GM23338 (cell line): ENCODE results near the gene THSD4. TPM values are rescaled to one million over a fixed set of nuclear protein-coding genes. Genes with fewer than 3 reads are reported as not detected.

Experiments
- ATAC-seq: fragments of 200-7000 bp; cut with Tn5 transposase; 3 replicates; pipeline ENCODE4 v1.9.1; 2020
- DNase-seq: peaks from one replicate; pipeline ENCODE4 v3.0.0-alpha.2; 2015; ENCODE audit warnings: low spot score
- H2AFZ ChIP-seq: fragments of 200-600 bp; sonication (generic); 2 replicates; pipeline ENCODE4 v1.8.0; 2016; ENCODE audit warnings: antibody characterized with exemption, mild to moderate bottlenecking, moderate library complexity
- H3F3A ChIP-seq: fragments of 200-600 bp; sonication (generic); replicated peaks from 2 replicates; pipeline ENCODE4 v1.8.0; 2017; ENCODE audit warnings: antibody characterized with exemption, mixed run types, low read depth
- H3K27ac ChIP-seq: fragments of 200-600 bp; sonication (generic); 2 replicates; pipeline ENCODE4 v1.6.1; 2016; ENCODE audit warnings: low read depth
- H3K27me3 ChIP-seq: fragments of 200-600 bp; sonication (generic); 2 replicates; pipeline ENCODE4 v1.8.0; 2016; ENCODE audit warnings: mild to moderate bottlenecking, mixed run types, moderate library complexity; ENCODE audit not compliant: insufficient read depth
- H3K36me3 ChIP-seq: fragments of 200-600 bp; sonication (generic); 2 replicates; pipeline ENCODE4 v1.8.0; 2016; ENCODE audit warnings: mild to moderate bottlenecking; ENCODE audit not compliant: insufficient read depth
- H3K4me1 ChIP-seq: fragments of 200-600 bp; sonication (generic); 2 replicates; pipeline ENCODE4 v1.8.0; 2016; ENCODE audit warnings: mild to moderate bottlenecking, moderate library complexity; ENCODE audit not compliant: insufficient read depth
- H3K4me2 ChIP-seq: fragments of 200-600 bp; sonication (generic); 2 replicates; pipeline ENCODE4 v1.7.1; 2017; ENCODE audit warnings: mixed run types
- H3K4me3 ChIP-seq: fragments of 200-600 bp; sonication (generic); 2 replicates; pipeline ENCODE4 v1.6.1; 2016; ENCODE audit warnings: mixed run types
- H3K79me2 ChIP-seq: fragments of 200-600 bp; sonication (generic); replicated peaks from 2 replicates; pipeline ENCODE4 v1.8.0; 2017; ENCODE audit warnings: mild to moderate bottlenecking; ENCODE audit not compliant: insufficient read depth
- H3K9me2 ChIP-seq: fragments of 200-600 bp; sonication (generic); 2 replicates; pipeline ENCODE4 v1.8.0; 2017; ENCODE audit not compliant: insufficient read depth
- H4K20me1 ChIP-seq: fragments of 200-600 bp; sonication (generic); replicated peaks from 2 replicates; pipeline ENCODE4 v1.8.0; 2017; ENCODE audit warnings: mild to moderate bottlenecking; ENCODE audit not compliant: insufficient read depth
- H3K27ac Mint-ChIP-seq: 2 replicates; pipeline ENCODE4 v1.8.0; 2020; ENCODE audit warnings: inconsistent platforms, mild to moderate bottlenecking, moderate library complexity, mixed read lengths
- H3K27me3 Mint-ChIP-seq: 3 replicates; pipeline ENCODE4 v1.8.0; 2022; ENCODE audit warnings: low read depth, mild to moderate bottlenecking, moderate library complexity, mixed read lengths, inconsistent platforms; ENCODE audit not compliant: insufficient read depth, poor library complexity
- H3K36me3 Mint-ChIP-seq: 3 replicates; pipeline ENCODE4 v1.8.0; 2021; ENCODE audit warnings: low read depth, mild to moderate bottlenecking, inconsistent platforms, moderate library complexity, mixed read lengths
- H3K4me1 Mint-ChIP-seq: 3 replicates; pipeline ENCODE4 v1.8.0; 2020; ENCODE audit warnings: mild to moderate bottlenecking, inconsistent platforms, mixed read lengths
- H3K4me3 Mint-ChIP-seq: 3 replicates; pipeline ENCODE4 v1.8.0; 2021; ENCODE audit warnings: moderate library complexity, mild to moderate bottlenecking, inconsistent platforms, mixed read lengths
- H3K9me3 Mint-ChIP-seq: 3 replicates; pipeline ENCODE4 v1.8.0; 2020; ENCODE audit warnings: moderate library complexity, mild to moderate bottlenecking, inconsistent platforms, mixed read lengths
- EZH2 ChIP-seq: fragments of 200-600 bp; sonication (generic); IDR thresholded peaks from one replicate; pipeline ENCODE4 v1.8.0; 2017; ENCODE audit warnings: antibody characterized with exemption, mild to moderate bottlenecking, low read depth; ENCODE audit not compliant: unreplicated experiment
- EZH2phosphoT487 ChIP-seq: fragments of 200-600 bp; sonication (generic); IDR thresholded peaks from one replicate; pipeline ENCODE4 v1.8.1; 2018; ENCODE audit warnings: antibody characterized with exemption; ENCODE audit not compliant: unreplicated experiment
- JUNB ChIP-seq: IDR thresholded peaks from one replicate; pipeline ENCODE4 v1.6.1; 2016; ENCODE audit warnings: antibody characterized with exemption; ENCODE audit not compliant: unreplicated experiment
- NANOG ChIP-seq: IDR thresholded peaks from 2 replicates; pipeline ENCODE4 v1.6.1; 2016; ENCODE audit warnings: antibody characterized with exemption, borderline replicate concordance
- STAT1 ChIP-seq: IDR thresholded peaks from one replicate; pipeline ENCODE4 v1.6.1; 2016; ENCODE audit warnings: antibody characterized with exemption; ENCODE audit not compliant: unreplicated experiment
- ZNF114 ChIP-seq: fragments of 250-450 bp; sonication (Bioruptor Pico); IDR thresholded peaks from 2 replicates; pipeline ENCODE4 v1.5.0; 2020; ENCODE audit warnings: mild to moderate bottlenecking, moderate library complexity
- ZNF331 ChIP-seq: fragments of 250-450 bp; sonication (Bioruptor Pico); IDR thresholded peaks from 2 replicates; pipeline ENCODE4 v1.5.0; 2020; ENCODE audit warnings: low read depth, mild to moderate bottlenecking, moderate library complexity
- polyA plus RNA-seq: library from polyadenylated mRNA; unstranded; fragments of >200 nt; fragmentation: Nextera tagmentation; extraction: Ambion mirVana; gene quantifications from 2 replicates; pipeline ENCODE4 v1.2.1, GENCODE V29; 2016
- total RNA-seq: library from RNA; depleted of rRNA; stranded (reverse); fragments of >200 nt; shearing (Covaris generic); gene quantifications from 2 replicates; pipeline ENCODE4 v1.2.3, GENCODE V29; 2014
- TF ChIP-seq, protein P1 (sequence below): IDR thresholded peaks from one replicate; pipeline ENCODE4 v1.6.1; 2018; ENCODE audit warnings: antibody characterized with exemption; ENCODE audit not compliant: unreplicated experiment
- TF ChIP-seq, protein P2 (sequence below): IDR thresholded peaks from 2 replicates; pipeline ENCODE4 v1.6.1; 2016; ENCODE audit warnings: antibody characterized with exemption
- TF ChIP-seq, protein P3 (sequence below), 2 experiments: fragments of 200-600 bp in 1 of 2; sonication (generic) in 1 of 2; conservative IDR thresholded peaks; 2 replicates each; pipeline versions ENCODE4 v1.5.1 to v1.6.1; 2016 to 2017; ENCODE audit warnings: antibody characterized with exemption in 2 of 2, low read depth in 2 of 2, mild to moderate bottlenecking in 2 of 2, moderate library complexity in 1 of 2

The THSD4 gene
- total and polyA plus RNA-seq, 2 experiments from 2014 or later = 2.0 to 7.4 TPM

DNA sequence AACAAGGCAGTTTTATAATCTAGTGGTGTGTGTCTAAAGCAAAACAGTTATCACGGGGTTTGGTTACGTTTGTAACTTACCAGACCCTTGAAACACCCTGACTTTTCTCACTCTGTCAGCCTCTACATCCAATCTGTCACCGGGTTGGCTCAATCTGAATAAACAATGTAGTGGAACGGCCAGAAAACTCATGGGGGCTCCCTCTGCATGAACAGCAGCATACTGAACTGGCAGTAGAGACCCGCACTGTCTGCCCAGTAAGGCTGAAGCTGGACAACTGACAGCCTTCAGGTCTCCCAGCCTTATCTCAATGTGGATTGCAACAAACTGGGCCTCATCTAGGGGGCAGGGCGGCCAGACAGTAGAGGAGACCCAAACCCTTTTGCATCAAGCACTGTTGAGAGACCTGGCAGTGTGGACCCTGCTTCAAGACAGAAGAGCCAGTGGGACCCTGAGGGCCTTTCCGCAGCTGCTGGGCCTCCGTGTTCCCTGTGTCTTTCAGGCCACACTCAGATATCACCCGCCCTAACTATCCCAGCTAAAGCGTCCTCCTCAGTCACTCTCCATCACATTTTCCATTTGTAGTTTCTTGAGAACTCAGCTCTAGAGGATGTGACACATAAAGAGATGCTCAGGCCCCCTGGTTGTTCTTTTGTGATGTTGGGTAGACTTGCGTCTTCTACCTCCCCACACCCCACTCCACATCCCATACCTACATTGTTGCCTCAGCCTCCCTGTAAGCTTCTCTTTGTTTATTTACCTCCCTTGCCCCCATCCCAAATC is 513.9 kb downstream of the THSD4 start (continued):
- TF ChIP-seq, protein P1, sequence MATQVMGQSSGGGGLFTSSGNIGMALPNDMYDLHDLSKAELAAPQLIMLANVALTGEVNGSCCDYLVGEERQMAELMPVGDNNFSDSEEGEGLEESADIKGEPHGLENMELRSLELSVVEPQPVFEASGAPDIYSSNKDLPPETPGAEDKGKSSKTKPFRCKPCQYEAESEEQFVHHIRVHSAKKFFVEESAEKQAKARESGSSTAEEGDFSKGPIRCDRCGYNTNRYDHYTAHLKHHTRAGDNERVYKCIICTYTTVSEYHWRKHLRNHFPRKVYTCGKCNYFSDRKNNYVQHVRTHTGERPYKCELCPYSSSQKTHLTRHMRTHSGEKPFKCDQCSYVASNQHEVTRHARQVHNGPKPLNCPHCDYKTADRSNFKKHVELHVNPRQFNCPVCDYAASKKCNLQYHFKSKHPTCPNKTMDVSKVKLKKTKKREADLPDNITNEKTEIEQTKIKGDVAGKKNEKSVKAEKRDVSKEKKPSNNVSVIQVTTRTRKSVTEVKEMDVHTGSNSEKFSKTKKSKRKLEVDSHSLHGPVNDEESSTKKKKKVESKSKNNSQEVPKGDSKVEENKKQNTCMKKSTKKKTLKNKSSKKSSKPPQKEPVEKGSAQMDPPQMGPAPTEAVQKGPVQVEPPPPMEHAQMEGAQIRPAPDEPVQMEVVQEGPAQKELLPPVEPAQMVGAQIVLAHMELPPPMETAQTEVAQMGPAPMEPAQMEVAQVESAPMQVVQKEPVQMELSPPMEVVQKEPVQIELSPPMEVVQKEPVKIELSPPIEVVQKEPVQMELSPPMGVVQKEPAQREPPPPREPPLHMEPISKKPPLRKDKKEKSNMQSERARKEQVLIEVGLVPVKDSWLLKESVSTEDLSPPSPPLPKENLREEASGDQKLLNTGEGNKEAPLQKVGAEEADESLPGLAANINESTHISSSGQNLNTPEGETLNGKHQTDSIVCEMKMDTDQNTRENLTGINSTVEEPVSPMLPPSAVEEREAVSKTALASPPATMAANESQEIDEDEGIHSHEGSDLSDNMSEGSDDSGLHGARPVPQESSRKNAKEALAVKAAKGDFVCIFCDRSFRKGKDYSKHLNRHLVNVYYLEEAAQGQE = no peak
- TF ChIP-seq STAT1 = no peak
- TF ChIP-seq ZNF331 (CRISPR knock-in tag) = no peak
- no peak for TF ChIP-seq JUNB
- no peak for TF ChIP-seq NANOG

DNA sequence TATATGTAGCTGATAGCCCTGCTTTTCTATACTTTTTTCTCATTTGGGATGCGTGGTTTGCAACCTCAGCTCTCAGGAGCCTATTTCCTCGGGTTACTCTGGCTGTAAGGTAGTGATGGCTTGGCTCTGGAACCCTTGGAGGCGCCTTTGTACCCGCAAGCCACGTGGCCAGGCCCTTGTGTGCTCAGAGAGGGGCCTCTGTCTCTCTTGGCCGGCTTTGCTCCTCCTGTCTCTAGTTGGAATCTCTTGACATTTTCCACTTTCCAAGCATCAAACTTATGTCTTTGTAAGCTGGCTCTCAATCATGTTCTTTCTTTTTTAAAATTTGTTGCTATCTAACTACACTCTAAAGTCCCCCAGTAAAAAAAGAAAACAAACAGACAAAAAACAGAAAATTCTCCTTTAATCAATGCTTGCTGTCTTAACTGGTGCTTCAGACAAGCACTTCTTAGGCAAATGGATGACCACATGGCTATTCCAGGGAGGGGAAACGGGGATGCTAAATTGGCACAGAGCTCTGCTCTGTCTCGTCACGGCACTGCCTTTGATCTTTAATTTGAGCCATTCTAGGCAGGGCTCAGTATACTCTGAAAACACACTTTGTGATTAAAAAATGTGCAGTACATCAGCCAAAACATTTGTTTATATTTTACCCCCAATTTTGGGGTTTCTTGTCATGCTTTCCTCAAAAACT is 514.7 kb downstream of the THSD4 start:
- H3K9me2 ChIP-seq = peaks cover 18% of the 10 kb centered on the region; the same call in 1 of the 2 replicates
- TF ChIP-seq, protein P2, sequence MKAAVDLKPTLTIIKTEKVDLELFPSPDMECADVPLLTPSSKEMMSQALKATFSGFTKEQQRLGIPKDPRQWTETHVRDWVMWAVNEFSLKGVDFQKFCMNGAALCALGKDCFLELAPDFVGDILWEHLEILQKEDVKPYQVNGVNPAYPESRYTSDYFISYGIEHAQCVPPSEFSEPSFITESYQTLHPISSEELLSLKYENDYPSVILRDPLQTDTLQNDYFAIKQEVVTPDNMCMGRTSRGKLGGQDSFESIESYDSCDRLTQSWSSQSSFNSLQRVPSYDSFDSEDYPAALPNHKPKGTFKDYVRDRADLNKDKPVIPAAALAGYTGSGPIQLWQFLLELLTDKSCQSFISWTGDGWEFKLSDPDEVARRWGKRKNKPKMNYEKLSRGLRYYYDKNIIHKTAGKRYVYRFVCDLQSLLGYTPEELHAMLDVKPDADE = no peak
- TF ChIP-seq ZNF114 (CRISPR knock-in tag) (no peak), ZNF331 (CRISPR knock-in tag) (no peak), NANOG (no peak), EZH2phosphoT487 (no peak), JUNB (no peak), STAT1 (no peak), EZH2 (no peak)
- TF ChIP-seq, protein P1 = no peak
- TF ChIP-seq, protein P3, sequence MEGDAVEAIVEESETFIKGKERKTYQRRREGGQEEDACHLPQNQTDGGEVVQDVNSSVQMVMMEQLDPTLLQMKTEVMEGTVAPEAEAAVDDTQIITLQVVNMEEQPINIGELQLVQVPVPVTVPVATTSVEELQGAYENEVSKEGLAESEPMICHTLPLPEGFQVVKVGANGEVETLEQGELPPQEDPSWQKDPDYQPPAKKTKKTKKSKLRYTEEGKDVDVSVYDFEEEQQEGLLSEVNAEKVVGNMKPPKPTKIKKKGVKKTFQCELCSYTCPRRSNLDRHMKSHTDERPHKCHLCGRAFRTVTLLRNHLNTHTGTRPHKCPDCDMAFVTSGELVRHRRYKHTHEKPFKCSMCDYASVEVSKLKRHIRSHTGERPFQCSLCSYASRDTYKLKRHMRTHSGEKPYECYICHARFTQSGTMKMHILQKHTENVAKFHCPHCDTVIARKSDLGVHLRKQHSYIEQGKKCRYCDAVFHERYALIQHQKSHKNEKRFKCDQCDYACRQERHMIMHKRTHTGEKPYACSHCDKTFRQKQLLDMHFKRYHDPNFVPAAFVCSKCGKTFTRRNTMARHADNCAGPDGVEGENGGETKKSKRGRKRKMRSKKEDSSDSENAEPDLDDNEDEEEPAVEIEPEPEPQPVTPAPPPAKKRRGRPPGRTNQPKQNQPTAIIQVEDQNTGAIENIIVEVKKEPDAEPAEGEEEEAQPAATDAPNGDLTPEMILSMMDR (conservative IDR thresholded peaks at IDR 0.05; ENCODE audit: low read depth in 2 of 2) = no peak
- H3K4me1 ChIP-seq = peaks cover 32% of the 10 kb centered on the region
- Mint-ChIP-seq H3K9me3 (no peaks in the 10 kb centered on the region), H3K4me1 (peaks cover 33% of the 10 kb centered on the region), H3K4me3 (no peak overlapping the region; the same call in 2 of the 3 replicates), H3K27me3 (no peaks in the 10 kb centered on the region), H3K27ac (no peak overlapping the region), H3K36me3 (no peaks in the 10 kb centered on the region)
- no peaks in the 10 kb centered on the region for H4K20me1 ChIP-seq
- H3K4me3 ChIP-seq = no peak overlapping the region
- H3K36me3 ChIP-seq = no peaks in the 10 kb centered on the region
- H3K27ac ChIP-seq = no peak overlapping the region
- no peak overlapping the region for H3K4me2 ChIP-seq
- no peaks in the 10 kb centered on the region for H3K27me3 ChIP-seq
- DNase-seq = no peak
- ATAC-seq = no peak
- H3K79me2 ChIP-seq = no peaks in the 10 kb centered on the region
- no peak overlapping the region for H2AFZ ChIP-seq
- no peaks in the 10 kb centered on the region for H3F3A ChIP-seq
